NCI-H1436 treated with DMSO at 0.1 percent for 48 hours (cell line): ENCODE measurements around the gene DPF1.

Experiments
- DNase-seq: peaks from one replicate; lab custom pipeline; 2025; lab: John Stamatoyannopoulos, UW

The DPF1 gene

GRCh38 chr19:38221421-38221820 lies 2.6 kb downstream of the DPF1 start:
- no peak for DNase-seq

DNA sequence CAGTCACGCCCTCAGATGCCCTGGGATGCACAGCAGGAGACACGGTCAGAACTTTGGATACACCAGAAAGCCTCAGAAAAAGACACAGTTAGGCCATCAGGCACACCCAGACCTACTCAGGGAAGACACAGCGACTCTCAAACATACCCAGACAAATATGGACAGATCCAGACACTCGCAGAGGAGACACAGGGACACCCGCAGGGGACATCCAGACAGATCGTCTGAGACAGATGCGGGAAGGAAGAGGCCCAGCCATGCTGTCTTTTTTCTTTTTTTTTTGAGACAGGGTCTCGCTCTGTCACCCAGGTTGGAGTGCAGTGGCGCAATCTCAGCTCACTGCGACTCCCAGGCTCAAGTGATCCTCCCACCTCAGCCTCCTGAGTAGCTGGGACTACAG lies 4.8 kb downstream of the DPF1 start:
- no peak for DNase-seq

- DNase-seq, result no peak
Measured at GRCh38 chr19:38218204-38218603, 5.8 kb downstream of the DPF1 start.

DNA sequence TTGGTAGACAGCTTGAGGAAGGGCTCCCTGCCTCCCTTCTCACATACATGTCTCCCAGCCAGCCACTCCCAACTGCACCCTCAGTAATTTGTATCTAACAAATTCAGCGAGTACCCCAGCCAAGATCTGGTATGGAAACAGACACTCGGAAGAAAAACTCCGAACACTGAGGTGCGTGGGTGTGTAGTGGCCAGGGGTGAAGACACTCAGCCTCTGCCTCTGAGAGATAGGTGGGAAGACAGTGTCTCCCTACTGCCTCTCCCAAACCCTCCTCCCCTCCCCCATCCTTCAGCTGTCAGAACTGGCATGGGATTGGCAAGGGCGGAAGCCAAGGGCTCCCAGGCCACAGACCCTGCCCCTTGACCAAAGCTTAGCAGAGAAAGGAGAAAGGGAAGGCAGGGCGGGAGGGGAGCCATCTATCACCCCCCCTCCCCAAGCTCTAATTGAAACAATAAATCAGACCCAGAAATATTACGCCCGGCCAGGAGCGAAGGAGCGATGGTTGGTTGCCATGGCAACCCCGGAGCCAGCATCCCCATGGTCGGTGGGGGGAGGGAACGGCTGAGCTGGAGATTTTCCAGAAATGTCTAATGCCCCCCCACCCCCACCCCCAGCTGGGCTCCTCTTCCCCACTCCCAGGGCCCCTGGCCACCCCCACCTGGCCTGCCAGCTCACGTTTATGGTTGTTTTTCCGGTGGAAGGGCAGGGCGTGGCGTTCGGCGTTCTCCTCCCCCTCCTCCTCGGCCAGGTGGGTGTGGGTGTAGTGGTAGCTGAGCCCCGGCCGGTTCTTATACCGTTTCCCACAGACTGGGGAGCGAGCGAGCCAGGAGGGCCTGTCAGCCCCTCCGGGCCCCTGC lies 7.0 kb downstream of the DPF1 start:
- DNase-seq, result no peak

DNA sequence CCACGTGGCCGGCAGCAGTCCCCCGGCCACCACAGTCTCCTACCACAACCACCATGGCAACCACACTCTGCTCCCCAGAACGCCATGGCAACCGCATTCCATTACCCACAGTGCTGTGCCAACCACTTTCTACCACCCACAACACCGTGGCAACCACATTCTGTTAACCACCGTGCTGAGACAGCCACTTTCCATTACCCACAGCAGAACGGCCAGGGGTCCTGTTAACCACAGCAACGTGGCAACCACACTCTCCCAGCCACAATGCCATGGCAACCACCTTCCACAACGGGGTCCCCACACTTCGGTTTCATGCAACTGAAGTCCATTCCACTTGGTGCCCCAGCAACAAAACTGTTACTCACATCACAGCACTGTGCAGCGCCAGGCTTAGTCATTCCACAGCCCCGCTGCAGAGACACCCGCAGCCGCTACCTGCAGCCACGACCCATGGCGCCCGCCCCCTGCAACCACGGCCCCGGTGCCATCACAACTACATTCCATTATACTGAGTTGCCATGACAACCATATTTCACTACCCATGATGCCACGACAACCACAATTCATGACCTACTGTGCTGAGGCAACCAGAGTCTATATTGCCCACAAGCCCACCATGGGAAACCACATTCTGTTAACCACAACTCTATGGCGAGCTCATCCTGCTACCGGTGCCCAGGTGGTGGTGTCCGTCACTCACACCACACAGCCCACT lies 10.0 kb downstream of the DPF1 start:
- DNase-seq, result no peak

GRCh38 chr19:38213469-38213868 lies 10.6 kb downstream of the DPF1 start:
- DNase-seq, result no peak

DNA sequence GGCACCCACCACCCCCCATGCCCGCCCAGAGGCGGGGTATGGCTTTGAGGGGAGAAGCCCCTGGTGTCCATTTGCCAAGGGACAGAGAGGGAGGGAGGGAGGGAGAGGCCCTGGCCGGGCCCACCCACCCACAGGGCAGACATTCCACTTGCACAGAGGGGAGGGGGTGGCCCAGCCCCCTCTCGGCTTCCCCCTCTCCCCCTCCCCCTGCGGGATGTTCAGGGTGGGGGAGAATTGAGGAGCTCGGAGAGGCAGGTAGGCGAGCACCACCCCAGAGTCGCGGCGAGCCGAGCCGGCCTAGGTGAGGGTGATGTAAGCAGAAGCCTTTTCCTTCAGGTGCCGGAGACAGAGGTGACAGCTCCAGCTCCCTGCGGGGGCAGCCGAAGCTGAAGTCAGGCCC lies 12.3 kb downstream of the DPF1 start:
- DNase-seq, result no peak

DNA sequence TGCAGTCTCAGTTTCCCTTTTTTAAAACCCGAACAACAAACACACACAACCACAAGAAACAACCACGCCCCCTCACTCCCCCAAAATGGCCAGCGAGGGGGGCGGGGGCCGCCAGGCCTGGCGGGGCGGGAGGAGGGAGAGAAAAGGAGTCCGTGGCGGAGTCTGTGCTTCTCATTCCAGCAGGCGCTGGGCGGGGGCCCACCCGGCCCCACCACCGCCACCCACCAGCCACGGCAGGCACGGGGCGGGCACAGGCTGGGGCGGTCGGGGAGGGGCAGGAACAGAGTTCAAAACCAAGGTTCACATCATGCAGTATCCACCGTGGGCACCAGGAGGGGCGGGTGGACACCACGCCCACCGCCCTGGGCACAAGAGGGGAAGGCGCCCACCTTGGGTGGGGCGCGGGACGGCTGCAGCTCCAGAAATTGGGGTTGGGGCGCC lies 12.9 kb downstream of the DPF1 start:
- DNase-seq, result no peak

DNA sequence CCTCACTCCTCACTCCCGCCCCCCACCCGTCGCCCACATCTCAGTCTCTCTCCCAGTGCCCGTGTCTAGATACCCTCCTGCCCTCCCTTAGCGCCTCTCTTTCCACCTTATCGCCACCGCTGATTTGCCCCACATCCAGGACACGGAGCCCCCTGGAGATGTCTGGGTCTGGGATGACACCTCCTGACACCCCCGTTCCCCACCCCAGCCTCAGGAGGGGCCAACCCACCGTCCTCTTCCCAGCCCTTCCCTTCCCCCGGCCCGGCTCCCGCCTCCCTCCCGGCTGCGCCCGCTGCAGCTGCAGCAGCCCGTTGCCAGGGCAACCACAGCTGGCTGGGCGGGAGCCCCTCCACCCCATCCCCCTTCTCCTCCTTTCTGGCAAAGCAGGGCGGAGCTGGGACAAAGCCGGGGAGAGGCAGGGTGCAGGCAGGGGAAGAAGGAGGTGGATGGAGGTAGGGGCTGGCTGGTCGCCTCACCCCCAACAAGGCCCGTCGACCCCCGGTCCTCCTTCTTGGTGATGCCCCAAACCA lies 13.5 kb downstream of the DPF1 start:
- no peak for DNase-seq

DNA sequence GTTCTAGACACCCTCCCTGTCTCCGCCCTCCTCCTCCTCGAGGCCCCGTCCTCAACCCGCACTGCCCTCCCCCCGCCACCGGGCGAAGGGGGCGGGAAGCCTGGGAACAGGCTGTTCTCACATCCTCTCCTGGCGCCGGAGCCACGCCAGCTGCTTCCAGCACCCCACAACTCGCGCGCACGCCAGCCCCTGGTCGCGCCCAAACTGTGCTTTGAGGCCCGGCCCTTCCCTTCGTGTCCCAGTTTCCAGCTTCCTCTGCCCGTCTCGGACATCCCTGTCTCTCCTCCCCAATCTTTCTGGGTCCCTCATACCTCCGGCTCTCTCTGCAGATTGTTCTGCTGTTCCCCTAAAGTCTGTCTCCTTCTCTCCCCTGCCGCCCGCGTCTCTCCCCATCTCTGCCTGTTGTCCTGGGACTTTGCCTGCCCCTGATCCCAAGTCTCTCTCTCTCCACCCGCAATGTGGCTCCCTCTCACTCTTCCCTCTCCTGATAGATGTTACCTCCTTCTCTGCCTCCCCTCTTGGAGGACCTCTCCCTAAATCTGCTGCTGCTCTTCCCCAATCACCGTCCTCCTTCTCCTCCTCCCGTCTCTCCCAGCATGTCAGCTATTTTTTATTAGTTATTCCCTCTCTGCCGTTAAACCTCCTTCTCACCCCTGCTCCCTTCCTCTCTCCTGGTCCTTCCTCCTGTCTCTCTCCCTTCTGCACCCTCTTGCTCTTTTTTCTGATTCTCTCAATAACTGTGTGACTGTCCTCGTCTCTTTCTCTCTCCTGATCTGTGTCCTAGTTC lies 14.2 kb downstream of the DPF1 start:
- no peak for DNase-seq

- DNase-seq, result no peak
Measured at GRCh38 chr19:38209152-38209551, 14.9 kb downstream of the DPF1 start.

GRCh38 chr19:38208571-38208970 lies 15.5 kb downstream of the DPF1 start:
- no peak for DNase-seq

- no peak for DNase-seq
Measured at GRCh38 chr19:38207543-38207942, 16.5 kb downstream of the DPF1 start.

- DNase-seq, result no peak
Measured at GRCh38 chr19:38206928-38207327, 17.1 kb downstream of the DPF1 start.

DNA sequence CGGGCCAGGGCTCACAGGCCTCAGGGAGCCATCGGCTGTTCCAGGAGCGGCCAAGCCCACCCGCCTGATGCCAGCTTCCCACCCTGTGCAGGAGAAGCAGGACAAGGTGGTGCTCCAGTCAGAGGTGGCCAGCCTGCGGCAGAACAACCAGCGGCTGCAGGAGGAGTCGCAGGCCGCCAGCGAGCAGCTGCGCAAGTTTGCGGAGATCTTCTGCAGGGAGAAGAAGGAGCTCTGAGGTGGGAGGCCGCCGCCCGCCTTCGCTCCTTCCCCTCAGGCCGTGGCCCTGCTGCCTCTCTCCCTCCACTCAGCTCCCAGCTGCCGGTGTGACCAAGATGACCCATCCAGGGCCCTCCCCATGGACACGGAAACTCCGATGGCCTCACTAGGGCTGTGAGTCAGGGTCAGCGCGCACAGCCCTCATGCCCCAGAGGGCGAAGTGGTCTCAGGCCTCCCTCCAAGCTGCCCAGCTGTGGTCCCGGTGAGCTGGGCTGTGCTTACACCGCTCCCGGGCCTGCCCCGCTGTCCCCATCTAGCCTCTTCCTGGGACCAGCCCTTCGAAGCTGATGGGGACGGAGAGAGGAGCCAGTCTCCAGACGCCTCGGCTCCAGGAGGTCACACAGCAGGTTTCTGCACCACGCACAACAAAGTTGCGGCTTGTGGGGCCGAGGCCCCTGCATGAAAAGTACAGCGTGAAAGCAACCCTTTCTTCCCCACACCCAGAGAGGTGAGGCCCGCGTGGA lies 17.8 kb downstream of the DPF1 start:
- DNase-seq, result no peak

DNA sequence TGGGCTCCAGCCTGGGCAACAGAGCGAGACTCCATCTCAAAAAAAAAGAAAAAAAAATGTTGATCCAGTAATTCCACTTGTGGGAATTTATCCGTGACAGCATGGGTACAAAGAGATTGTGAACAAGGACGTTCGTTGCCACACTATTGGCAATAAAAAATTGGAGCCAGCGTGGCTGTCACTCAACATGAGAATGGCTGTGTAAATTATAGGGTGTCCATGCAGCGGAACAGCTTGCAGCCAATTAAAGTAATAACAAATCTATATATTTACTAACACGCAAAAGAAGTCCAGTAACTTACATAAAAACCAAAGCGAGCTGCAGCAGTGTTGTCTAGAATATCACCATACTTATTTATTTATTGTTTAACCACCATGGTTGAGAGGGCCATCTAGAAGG lies 19.3 kb downstream of the DPF1 start:
- DNase-seq, result no peak

GRCh38 chr19:38204096-38204495 lies 19.9 kb downstream of the DPF1 start:
- no peak for DNase-seq

- DNase-seq, result no peak
Measured at GRCh38 chr19:38203197-38203596, 20.8 kb downstream of the DPF1 start.

GRCh38 chr19:38202504-38202903 lies 21.5 kb downstream of the DPF1 start:
- DNase-seq, result no peak

DNA sequence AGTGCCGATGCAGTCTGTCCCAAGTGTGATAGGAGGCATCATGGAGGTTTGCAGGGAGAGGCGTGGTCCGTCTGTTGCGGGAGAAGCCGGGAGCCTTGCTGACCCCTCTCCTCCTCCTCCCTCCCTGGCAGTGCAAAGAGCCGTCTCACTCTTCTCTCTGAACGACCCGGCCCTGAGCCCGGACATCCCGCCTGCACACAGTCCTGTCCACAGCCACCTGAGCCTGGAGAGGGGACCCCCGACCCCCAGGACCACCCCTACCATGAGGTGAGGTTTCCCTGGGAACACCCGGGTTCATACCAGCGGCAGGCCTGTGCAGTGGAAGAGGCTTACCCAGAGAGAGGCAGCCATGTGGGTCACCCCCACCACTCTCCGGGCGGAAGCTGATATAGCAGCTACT lies 22.3 kb downstream of the DPF1 start:
- DNase-seq, result no peak

GRCh38 chr19:38199340-38199739 lies 24.7 kb downstream of the DPF1 start:
- DNase-seq, result no peak
